GM10266 (cell line): Measurements from ENCODE around the gene SGPP2.

Source experiments
- DNase-seq: peaks from one replicate; pipeline ENCODE4 v3.0.0; 2012; ENCODE audit errors: extremely low spot score
- TF ChIP-seq, protein P1 (sequence below): IDR thresholded peaks from 2 replicates; pipeline ENCODE4 v1.5.1; 2012; ENCODE audit warnings: mild to moderate bottlenecking, low read depth; ENCODE audit not compliant: control insufficient read depth, insufficient read depth; ENCODE audit errors: missing control alignments

The SGPP2 gene

GRCh38 chr2:222545823-222546795 lies 121.8 kb downstream of the SGPP2 start:
- TF ChIP-seq, protein P1, sequence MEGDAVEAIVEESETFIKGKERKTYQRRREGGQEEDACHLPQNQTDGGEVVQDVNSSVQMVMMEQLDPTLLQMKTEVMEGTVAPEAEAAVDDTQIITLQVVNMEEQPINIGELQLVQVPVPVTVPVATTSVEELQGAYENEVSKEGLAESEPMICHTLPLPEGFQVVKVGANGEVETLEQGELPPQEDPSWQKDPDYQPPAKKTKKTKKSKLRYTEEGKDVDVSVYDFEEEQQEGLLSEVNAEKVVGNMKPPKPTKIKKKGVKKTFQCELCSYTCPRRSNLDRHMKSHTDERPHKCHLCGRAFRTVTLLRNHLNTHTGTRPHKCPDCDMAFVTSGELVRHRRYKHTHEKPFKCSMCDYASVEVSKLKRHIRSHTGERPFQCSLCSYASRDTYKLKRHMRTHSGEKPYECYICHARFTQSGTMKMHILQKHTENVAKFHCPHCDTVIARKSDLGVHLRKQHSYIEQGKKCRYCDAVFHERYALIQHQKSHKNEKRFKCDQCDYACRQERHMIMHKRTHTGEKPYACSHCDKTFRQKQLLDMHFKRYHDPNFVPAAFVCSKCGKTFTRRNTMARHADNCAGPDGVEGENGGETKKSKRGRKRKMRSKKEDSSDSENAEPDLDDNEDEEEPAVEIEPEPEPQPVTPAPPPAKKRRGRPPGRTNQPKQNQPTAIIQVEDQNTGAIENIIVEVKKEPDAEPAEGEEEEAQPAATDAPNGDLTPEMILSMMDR: no peak
- no peak for DNase-seq

GRCh38 chr2:222547083-222547482 lies 122.7 kb downstream of the SGPP2 start:
- no peak for DNase-seq
- TF ChIP-seq, protein P1: no peak

GRCh38 chr2:222548992-222549391 lies 124.6 kb downstream of the SGPP2 start:
- TF ChIP-seq, protein P1: no peak
- DNase-seq: no peak

- DNase-seq: no peak
Observed at GRCh38 chr2:222554517-222554916, 130.2 kb downstream of the SGPP2 start.

DNA sequence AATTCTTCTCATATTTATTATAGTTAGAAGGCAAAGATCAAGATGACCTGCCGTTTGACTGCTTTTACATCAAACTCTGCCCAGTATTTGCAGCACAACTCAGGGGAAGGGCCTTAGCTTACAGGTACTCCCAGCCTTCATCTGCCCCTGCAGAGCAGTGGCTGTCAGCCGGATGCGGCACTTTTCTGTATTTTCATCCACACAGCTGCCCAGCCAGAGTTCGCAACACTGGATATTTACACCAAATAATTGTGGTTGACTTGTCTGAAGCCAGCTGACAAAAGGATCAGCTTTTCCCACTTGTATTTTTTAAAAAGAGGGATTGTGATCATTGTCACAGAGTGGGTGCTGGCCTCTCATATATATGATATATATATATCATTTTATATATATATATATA lies 136.8 kb downstream of the SGPP2 start:
- DNase-seq: no peak
- TF ChIP-seq, protein P1: no peak

More at GRCh38 chr2:222554517-222554916, 130.2 kb downstream of the SGPP2 start:
- TF ChIP-seq, protein P1: no peak

DNA sequence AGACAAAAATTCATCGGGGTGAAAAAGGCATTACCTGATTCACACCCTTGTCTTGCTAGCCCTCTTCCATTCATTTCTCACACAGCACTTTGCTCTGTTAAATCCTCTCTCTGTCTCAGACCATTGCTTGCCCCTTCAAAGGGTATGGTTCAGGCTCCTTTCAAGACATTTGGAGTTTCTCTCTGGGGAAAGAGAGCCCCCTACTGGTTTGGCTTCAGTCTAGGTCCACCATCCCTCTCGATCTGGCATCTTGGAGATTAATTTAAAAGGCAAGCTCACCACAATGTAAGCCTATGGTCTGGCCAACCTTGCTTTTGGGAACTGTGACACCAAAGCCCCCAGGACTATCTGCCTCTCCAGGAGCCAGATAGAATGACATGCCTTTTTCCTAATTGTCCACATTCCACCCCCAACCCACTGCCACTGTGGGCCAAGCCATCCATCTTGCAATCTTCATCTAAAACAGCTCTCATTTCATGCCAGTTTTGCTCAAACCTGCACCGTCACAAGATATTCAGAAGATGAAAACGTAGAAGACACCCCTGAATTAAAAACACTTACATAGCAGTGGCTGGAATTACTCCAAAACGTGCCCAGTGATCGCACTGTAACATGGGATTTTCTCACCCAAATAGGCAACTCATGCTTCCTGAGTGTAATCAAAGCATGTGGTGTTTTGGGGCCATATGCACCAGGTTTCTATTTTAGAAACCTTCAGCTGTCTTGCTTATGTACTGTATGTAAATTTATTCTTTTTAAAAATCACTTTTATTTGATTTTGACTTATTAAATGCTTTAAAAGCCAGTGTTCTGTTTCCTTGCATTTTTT lies 137.7 kb downstream of the SGPP2 start:
- TF ChIP-seq, protein P1: peak; percentile 78
- peak; percentile 68 for DNase-seq
